ENCODE measurements around the gene BAHCC1. TPM values are rescaled to one million over a fixed set of nuclear protein-coding genes. Genes with fewer than 3 reads are reported as not detected.

Gene BAHCC1
- total and polyA plus RNA-seq, 2 of the 8 experiments (the other 6 are each of a cell fraction or from before 2014, with no cell fraction given): 0.26 to 0.58 TPM

DNA sequence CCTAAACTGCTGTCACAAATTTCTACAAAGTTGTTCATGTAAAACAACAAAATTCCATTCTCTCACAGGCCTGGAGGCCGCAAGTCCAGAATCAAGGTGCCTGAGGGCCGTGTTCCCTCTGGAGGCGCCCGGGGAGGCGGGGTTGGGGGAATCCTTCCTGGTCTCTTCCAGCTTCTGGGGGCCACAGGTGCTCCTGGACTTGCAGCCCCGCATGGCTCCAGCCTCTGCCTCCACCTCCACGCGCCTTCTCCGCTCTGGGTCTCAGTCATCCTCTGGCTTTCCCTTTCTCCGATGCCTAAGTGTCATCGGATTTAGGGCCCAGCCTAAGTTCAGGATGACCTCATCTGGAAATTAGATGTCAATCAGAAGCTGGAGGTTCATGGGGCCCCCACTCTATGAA is 28.6 kb upstream of the BAHCC1 start (continued):
- TF ChIP-seq CTCF (IDR thresholded peaks at IDR 0.05; ENCODE audit: control extremely low read depth in 1 of 3, insufficient read depth in 1 of 3, low read depth in 1 of 3, low read length in 3 of 3): no peak
- TF ChIP-seq CTBP2 (IDR thresholded peaks at IDR 0.05; ENCODE audit: borderline replicate concordance, insufficient read depth, insufficient read length, low read length): no peak
- TF ChIP-seq, protein P1, sequence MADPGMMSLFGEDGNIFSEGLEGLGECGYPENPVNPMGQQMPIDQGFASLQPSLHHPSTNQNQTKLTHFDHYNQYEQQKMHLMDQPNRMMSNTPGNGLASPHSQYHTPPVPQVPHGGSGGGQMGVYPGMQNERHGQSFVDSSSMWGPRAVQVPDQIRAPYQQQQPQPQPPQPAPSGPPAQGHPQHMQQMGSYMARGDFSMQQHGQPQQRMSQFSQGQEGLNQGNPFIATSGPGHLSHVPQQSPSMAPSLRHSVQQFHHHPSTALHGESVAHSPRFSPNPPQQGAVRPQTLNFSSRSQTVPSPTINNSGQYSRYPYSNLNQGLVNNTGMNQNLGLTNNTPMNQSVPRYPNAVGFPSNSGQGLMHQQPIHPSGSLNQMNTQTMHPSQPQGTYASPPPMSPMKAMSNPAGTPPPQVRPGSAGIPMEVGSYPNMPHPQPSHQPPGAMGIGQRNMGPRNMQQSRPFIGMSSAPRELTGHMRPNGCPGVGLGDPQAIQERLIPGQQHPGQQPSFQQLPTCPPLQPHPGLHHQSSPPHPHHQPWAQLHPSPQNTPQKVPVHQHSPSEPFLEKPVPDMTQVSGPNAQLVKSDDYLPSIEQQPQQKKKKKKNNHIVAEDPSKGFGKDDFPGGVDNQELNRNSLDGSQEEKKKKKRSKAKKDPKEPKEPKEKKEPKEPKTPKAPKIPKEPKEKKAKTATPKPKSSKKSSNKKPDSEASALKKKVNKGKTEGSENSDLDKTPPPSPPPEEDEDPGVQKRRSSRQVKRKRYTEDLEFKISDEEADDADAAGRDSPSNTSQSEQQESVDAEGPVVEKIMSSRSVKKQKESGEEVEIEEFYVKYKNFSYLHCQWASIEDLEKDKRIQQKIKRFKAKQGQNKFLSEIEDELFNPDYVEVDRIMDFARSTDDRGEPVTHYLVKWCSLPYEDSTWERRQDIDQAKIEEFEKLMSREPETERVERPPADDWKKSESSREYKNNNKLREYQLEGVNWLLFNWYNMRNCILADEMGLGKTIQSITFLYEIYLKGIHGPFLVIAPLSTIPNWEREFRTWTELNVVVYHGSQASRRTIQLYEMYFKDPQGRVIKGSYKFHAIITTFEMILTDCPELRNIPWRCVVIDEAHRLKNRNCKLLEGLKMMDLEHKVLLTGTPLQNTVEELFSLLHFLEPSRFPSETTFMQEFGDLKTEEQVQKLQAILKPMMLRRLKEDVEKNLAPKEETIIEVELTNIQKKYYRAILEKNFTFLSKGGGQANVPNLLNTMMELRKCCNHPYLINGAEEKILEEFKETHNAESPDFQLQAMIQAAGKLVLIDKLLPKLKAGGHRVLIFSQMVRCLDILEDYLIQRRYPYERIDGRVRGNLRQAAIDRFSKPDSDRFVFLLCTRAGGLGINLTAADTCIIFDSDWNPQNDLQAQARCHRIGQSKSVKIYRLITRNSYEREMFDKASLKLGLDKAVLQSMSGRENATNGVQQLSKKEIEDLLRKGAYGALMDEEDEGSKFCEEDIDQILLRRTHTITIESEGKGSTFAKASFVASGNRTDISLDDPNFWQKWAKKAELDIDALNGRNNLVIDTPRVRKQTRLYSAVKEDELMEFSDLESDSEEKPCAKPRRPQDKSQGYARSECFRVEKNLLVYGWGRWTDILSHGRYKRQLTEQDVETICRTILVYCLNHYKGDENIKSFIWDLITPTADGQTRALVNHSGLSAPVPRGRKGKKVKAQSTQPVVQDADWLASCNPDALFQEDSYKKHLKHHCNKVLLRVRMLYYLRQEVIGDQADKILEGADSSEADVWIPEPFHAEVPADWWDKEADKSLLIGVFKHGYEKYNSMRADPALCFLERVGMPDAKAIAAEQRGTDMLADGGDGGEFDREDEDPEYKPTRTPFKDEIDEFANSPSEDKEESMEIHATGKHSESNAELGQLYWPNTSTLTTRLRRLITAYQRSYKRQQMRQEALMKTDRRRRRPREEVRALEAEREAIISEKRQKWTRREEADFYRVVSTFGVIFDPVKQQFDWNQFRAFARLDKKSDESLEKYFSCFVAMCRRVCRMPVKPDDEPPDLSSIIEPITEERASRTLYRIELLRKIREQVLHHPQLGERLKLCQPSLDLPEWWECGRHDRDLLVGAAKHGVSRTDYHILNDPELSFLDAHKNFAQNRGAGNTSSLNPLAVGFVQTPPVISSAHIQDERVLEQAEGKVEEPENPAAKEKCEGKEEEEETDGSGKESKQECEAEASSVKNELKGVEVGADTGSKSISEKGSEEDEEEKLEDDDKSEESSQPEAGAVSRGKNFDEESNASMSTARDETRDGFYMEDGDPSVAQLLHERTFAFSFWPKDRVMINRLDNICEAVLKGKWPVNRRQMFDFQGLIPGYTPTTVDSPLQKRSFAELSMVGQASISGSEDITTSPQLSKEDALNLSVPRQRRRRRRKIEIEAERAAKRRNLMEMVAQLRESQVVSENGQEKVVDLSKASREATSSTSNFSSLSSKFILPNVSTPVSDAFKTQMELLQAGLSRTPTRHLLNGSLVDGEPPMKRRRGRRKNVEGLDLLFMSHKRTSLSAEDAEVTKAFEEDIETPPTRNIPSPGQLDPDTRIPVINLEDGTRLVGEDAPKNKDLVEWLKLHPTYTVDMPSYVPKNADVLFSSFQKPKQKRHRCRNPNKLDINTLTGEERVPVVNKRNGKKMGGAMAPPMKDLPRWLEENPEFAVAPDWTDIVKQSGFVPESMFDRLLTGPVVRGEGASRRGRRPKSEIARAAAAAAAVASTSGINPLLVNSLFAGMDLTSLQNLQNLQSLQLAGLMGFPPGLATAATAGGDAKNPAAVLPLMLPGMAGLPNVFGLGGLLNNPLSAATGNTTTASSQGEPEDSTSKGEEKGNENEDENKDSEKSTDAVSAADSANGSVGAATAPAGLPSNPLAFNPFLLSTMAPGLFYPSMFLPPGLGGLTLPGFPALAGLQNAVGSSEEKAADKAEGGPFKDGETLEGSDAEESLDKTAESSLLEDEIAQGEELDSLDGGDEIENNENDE (IDR thresholded peaks at IDR 0.05; ENCODE audit: insufficient replicate concordance, low read length): no peak
- no peak for TF ChIP-seq SIN3A (conservative IDR thresholded peaks at IDR 0.05 in 1 of 2, IDR thresholded peaks at IDR 0.05 in 1 of 2; ENCODE audit: low read depth in 1 of 2, low read length in 2 of 2)

Measured in H1 (cell line).